ENCODE results near the gene RNF215.

Gene RNF215

GRCh38 chr22:30380011-30380410, 7.2 kb downstream of the RNF215 start:
- TF ChIP-seq CTCF (IDR thresholded peaks at IDR 0.05; ENCODE audit: extremely low read depth, missing control alignments): no peak
- DNase-seq (ENCODE audit: low spot score): no peak

- DNase-seq (ENCODE audit: low spot score): no peak
- no peak for TF ChIP-seq CTCF (IDR thresholded peaks at IDR 0.05; ENCODE audit: extremely low read depth, missing control alignments)
These were observed 11.8 kb downstream of the RNF215 start for GRCh38 chr22:30375312-30375849.

- DNase-seq (ENCODE audit: low spot score): no peak
- TF ChIP-seq CTCF (IDR thresholded peaks at IDR 0.05; ENCODE audit: extremely low read depth, missing control alignments): no peak
These were observed 13.6 kb downstream of the RNF215 start for GRCh38 chr22:30373331-30374325.

DNA sequence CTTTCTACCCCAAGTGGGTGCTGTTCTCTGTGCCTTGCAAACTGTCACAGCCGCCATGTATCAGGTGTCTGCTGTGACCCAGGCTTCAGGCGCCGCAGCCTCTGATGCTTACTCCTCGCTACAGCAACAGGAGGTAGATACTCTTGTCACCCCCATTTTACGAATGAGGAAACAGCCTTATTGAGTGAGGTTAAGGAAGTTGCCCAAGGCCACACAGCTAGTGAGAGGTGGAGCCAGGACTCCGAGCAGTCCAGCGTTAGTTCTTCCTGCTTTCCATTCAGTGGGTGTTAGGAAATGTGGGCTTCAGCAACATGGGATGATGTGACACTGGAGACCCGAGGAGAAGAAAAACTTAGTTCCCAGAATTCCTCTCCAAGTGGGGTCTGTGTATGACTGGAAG, 14.3 kb downstream of the RNF215 start:
- TF ChIP-seq CTCF (IDR thresholded peaks at IDR 0.05; ENCODE audit: extremely low read depth, missing control alignments): no peak
- DNase-seq (ENCODE audit: low spot score): no peak

DNA sequence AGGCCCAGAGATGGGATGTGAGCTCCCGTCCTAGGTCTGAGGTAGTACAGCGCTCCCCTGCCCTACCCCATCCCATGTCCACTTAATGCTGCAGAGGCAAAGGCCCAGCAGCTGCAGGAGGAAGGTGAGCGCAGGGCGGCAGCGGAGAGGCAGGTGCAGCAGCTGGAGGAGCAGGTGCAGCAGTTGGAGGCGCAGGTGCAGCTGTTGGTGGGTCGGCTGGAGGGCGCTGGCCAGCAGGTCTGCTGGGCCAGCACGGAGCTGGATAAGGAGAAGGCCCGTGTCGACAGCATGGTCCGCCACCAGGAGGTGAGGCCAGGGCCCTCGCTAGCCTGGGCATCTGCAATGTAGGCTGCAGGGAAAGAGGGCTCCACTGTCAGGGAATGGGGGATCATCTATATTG, 15.2 kb downstream of the RNF215 start:
- no peak for DNase-seq (ENCODE audit: low spot score)
- no peak for TF ChIP-seq CTCF (IDR thresholded peaks at IDR 0.05; ENCODE audit: extremely low read depth, missing control alignments)

GRCh38 chr22:30371321-30371720, 15.9 kb downstream of the RNF215 start:
- TF ChIP-seq CTCF (IDR thresholded peaks at IDR 0.05; ENCODE audit: extremely low read depth, missing control alignments): no peak
- DNase-seq (ENCODE audit: low spot score): no peak

- no peak for TF ChIP-seq CTCF (IDR thresholded peaks at IDR 0.05; ENCODE audit: extremely low read depth, missing control alignments)
- no peak for DNase-seq (ENCODE audit: low spot score)
These were observed 16.5 kb downstream of the RNF215 start for GRCh38 chr22:30370641-30371230.
